Smooth muscle cell of the coronary artery (primary cell): Measurements from ENCODE around the gene SMARCC2. TPM values are rescaled to one million over a fixed set of nuclear protein-coding genes. Genes with fewer than 3 reads are reported as not detected.

Experiments
- total RNA-seq: library from RNA; depleted of rRNA; stranded (reverse); fragments of >200 nt; gene quantifications from 2 replicates; pipeline ENCODE4 v1.2.3, GENCODE V29; 2014; ENCODE audit warnings: low replicate concordance

SMARCC2 gene
- 38.8 and 54.9 TPM in 2 replicates for total RNA-seq

DNA sequence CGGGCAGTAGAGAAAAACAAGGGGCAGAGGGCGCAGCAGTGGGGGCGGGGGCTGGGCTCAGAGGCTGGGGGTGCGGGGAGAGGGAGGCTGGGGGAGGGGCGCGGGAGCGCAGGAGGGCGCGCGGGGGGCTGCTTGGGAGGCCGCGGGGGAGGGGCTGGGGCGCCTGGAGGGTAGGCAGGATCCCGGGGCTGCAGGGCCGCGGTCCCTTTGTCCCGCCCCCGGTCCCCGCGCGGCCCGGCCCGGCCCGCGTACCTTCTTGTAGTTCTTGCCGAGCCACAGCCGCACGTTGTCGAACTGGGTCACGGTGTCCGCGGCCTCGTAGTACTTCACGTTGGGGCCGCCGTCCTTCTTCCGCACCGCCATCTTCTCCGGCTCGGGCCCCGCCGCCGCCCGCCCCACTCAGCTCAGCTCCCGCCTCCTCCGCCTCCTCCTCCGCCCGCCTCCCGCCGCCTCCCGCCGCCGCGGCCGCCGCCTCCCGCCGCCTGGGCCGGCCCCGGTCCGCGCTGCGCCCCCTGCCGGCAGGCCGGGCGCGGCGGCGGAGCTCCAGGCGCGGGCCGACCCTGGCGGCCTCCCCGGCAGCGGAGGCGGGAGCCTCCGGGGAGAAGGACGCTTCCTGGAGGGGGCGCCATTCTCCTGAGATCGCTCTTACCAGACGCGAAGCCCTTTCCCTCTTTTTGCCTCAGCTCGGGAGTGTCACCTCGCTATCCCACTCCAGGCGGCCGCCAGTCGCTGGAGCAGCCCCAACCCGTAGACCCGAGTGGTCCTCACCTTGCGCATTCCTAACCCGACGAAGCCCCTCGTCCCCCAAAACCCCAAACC, at the start of gene SMARCC2:
Gene SMARCC2, minus strand, starts transcription at position 385 of the 819 bp plus-strand sequence. Its CDS starts 22 bp downstream, at position 363.

DNA sequence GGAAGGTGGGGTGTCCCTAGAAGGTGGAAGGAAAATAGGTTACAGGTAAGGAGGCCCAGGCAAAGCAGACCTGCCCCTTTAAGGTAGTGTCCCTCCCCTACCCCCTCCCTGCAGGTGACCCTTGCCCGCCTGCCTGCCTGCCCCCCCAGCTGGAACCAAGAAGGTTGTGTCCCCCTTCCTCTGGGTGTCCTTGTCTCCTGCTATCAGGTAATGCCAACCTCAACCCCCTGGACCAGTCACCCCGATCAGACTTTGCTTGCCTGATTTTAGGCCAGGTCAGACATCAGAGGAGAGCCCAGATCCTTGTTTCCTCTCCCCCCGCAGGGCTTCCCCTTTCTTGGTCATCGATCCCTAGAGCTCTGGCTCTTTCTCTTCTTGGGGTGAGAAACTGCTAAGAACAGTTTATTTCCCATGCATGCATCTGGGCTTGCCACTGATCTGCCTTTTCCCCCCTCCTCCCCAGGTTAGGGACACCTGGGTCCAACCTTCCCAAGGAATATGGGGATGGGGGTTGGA, 40.7 kb upstream of the SMARCC2 start, which contains the start of gene SLC39A5:
Gene SLC39A5, plus strand, starts transcription at position 136 of the 516 bp plus-strand sequence. CDS start 1,224 bp downstream, outside the sequence.

DNA sequence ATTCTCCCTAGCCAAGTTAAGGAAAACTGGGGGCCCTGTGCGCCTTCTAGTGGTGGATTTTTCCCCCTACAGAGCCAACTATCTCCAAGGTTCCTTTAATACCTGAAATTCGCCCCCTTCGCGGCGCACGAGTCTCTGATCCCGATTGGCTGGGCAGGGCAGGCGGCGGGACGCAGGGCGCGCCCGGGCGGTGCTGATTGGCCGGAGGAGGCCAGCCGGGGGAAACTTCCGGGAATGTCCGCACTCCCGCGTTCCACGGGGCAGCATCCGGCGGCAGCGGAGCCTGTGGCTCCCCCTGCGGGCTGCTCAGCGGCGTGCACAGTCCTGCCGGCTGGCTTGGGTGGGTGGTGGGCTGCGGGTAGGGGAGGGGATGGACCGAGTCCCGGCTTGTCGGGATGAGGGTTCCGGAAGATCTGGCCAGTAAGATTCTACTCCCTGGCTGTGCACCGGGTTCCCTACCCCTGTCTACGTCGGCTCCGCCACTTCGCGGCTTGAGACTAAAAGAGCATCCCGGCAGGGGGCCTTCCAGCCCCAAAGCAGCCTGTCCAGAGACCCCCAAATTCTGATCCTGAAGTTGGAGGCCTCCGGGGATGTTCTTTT, 34.9 kb upstream of the SMARCC2 start, which contains the start of gene NABP2:
Gene NABP2, plus strand, starts transcription at position 241 of the 600 bp plus-strand sequence. CDS start 515 bp downstream, outside the sequence.

DNA sequence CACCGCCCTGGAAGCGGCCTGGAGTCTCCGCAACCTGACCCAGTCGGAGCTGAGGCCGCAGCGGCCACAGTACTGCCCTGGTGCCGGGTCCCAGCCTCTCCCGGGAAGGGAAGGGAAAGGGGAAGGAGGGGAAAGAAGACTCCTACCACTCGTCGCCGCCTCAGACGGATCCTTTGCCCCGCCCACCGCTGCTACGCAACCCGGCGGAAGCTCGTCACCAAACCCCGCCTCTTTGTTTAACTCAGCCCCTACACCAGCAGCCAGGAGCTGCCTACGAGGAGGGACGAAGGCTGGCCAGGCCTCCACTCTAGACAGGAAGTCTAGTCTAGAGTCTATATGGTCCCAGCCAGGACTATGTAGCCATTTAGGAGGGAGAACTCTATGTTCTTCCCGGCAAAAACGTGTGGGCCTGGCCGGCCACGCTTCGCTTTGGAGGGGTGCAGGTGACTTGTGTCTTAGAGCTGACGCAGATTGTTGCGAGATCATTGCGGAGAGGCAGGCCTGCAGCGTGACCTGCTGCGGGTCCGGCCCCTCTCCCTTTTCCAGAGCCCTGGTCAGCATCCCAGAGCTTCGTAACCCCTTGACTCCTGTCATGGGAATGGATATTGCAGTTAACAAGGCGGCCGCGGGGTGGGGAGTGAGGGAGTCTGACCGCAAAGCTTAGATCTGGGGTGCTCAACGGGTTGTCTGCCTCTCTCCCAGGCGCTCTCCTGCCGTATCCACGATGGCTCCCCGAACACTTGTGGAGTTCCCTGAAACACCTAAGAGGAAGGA, 32.7 kb upstream of the SMARCC2 start, which contains the start of gene RNF41:
Gene RNF41, minus strand, starts transcription at position 166 of the 774 bp plus-strand sequence. CDS start 7,875 bp downstream, outside the sequence.

DNA sequence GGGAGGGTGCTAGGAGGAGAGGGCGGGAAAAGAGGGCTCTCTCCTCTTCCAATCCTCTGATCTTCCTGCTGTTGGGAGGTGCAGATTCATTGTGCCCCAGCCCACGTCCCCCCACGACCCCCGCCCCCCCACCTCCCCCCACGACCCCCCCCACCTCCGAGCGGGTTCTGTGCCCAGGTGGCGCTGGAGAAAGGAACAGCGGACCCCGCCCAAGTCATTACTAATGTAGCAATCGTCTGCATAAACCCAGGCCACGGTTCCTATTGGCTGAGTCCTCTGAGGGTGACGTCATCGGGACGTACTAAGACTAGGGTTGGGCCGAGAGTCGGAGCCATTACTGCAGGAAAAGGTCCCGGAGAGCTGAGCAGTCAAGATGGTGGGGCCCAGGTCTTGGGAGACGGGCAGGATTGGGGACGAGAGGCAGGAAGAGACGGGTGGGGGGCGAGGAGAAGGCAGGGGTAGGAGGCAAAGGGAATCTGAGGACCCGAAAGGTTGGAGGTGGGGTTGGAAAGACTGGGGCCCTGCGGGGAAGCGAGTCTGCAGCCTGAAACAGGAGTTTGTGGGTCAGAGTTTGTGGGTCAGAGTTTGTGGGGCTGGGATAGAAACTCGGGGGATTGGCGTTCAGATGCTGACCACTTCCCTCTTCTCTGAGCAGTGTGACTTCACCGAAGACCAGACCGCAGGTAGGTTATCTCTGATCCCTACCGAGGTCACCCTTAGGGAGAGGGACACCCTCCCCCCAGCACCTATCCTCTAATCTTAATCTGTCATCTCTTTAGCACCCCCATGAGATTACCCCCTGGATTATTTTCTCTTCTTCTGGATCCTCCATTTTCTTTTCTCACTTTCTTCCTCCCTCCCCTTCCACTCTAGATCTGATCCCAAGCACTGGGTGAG, 31.0 kb downstream of the SMARCC2 start, which contains the start of gene MYL6:
Gene MYL6, plus strand, starts transcription at position 331 of the 897 bp plus-strand sequence. Its CDS starts 43 bp downstream, at position 374.

DNA sequence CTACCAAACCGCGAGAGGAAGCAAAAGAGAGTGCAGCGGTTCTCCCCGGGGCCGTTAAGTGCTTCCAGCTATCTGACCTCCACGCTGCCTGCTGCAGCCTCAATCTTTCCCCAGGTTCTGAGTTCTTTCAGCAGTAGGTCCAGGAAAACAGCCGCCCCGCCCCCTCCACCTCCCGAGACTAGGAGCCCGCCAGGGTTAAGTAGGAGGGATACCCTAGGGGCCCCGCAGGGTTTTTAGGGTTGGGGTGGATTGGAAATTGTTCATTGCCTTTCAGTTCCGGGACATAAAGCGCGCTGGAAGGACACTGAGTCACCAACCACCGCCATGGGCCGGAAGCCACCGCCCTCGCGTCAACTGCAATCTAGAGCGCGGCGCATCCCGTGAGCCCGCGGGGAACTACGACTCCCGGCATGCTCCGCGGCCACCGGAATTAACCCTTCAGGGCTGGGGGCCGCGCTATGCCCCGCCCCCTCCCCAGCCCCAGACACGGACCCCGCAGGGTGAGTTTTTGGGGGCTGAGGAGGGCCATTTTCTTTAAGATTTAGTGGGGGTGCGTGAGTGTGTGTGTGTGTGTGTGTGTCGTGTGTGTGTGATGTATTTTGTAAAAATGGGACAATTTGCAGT, 37.0 kb downstream of the SMARCC2 start, which contains the start of gene MYL6B:
Gene MYL6B, plus strand, starts transcription at position 456 of the 624 bp plus-strand sequence. CDS start 1,332 bp downstream, outside the sequence.

DNA sequence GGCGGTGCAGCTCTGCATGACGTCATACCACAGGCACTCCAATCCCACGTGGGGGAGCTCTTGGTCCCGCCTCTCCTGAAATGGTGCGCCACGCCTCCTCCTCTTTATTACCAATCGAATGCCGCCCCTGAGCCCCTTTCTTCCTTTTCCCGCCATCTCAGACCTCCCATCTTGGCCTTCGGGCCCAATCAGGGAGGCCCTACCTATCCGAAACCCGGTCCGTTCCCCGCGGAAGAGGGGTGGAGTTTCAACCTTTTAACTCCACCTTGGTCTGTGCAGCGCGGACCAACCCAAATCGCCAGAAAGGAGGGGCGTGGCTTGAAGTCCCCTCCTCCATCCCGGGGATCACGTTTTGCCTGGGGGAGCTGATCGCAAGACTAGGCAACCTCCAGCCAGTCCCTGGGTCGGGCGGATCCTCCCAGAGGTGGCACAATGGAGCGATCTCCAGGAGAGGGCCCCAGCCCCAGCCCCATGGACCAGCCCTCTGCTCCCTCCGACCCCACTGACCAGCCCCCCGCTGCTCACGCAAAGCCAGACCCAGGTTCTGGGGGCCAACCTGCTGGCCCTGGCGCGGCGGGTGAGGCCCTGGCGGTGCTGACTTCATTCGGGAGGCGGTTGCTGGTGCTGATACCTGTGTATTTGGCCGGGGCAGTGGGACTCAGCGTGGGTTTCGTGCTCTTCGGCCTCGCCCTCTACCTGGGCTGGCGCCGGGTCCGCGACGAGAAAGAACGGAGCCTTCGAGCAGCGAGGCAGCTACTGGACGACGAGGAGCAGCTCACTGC, 61.2 kb downstream of the SMARCC2 start, which contains the start of gene ESYT1:
Gene ESYT1, plus strand, starts transcription at position 380 of the 782 bp plus-strand sequence. Its CDS starts 53 bp downstream, at position 433.

DNA sequence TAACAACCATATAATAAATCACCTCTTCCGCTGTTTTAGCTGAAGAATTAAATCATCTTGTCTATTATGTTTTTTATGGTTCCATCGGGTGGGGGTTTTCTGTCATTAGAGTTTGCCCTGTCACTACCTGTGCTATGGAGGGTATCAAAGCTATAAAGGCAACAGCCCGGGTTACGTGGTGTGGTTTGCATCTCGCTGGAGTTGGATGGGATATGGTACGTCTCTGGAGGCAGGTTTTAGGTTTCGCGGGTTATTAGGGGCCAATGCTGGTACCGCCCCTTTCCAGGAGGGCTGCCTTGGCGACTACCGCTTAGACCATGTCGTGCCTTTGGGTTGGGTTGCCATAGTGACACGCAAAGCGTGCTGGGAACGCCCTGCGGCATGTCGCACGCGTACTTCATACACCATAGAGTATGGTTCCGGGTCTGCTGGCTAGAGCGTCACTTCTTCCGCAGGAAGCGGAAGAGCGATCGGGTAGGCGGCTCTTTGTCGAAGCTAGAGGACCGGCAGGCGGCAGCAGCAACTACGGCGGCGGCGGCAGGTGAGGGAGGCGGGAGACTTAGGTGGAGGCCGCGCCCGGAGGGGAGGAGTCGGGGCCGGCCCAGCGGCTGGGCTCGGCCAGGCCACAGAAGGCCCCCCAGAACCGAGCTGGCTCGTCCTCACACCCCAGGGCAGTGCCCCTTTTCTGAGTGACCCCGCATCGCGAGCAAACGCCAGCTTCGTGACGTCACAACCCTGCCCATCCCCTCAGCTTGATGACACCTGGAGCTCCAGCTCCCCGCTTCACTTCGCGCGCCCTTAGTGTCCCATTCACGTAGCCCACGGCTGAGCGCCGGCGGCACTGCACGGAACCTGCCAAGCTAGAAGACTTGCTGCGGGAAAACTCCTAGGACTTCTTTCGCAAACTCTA, 71.2 kb downstream of the SMARCC2 start, which contains the start of gene ZC3H10:
Gene ZC3H10, plus strand, starts transcription at position 489 of the 910 bp plus-strand sequence. CDS start 2,297 bp downstream, outside the sequence.

DNA sequence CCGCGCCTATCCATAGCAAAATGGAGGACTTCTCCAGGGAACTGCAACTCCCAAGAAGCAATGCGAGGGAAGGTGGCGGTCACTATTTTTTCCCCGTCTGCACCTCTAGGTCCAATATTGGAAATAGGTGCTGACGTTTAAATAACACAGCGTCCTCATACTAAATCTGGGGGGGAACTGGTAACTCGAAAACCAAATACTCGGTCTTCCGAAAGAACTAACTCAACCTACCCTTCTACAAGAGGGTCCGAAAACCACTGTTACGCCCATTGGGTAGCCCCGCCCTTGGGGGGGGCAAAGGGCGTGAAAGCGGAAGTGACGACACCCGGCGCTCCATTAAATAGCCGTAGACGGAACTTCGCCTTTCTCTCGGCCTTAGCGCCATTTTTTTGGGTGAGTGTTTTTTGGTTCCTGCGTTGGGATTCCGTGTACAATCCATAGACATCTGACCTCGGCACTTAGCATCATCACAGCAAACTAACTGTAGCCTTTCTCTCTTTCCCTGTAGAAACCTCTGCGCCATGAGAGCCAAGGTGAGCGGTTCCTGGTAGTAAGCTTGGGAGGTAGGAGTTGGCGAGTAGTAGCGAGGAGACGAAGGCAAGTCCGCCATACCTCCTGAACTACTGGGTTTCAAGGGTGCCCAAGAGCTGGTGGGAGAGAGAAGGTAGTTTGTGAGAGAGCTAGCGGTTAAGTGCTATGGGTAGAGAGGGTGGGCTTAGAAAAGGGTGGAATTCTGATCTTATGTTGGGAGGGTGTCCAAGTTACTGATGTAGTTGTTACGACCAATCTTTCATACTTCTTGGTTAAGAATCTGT, 72.8 kb downstream of the SMARCC2 start, which contains the start of gene RPL41:
Gene RPL41, plus strand, starts transcription at position 367 of the 815 bp plus-strand sequence.

Other genes with a start within 250 kb of the SMARCC2 start
- gene PMEL, start 223.4 kb downstream of the SMARCC2 start, total RNA-seq, result 0.23 and 0.90 TPM in 2 replicates
- gene CDK2, start 222.7 kb downstream of the SMARCC2 start, total RNA-seq, result 2.9 and 18.4 TPM in 2 replicates
- 35.0 and 40.1 TPM in 2 replicates for gene RAB5B, start 215.4 kb downstream of the SMARCC2 start, total RNA-seq
- gene SUOX, start 192.2 kb downstream of the SMARCC2 start, total RNA-seq, result 8.3 and 11.9 TPM in 2 replicates
- gene IKZF4, start 168.4 kb downstream of the SMARCC2 start, total RNA-seq, result 0.35 and 0.83 TPM in 2 replicates
- gene RPS26, start 147.6 kb downstream of the SMARCC2 start, total RNA-seq, result 28.5 and 116 TPM in 2 replicates
- gene ERBB3, start 109.3 kb downstream of the SMARCC2 start, total RNA-seq, result 0.53 and 0.70 TPM in 2 replicates
- 132 and 135 TPM in 2 replicates for gene PA2G4, start 84.9 kb downstream of the SMARCC2 start, total RNA-seq
- 4,087 and 6,384 TPM in 2 replicates for gene RPL41, start 72.8 kb downstream of the SMARCC2 start, total RNA-seq
- gene ZC3H10, start 71.2 kb downstream of the SMARCC2 start, total RNA-seq, result 4.7 and 5.7 TPM in 2 replicates
- gene ESYT1, start 61.2 kb downstream of the SMARCC2 start, total RNA-seq, result 173 and 204 TPM in 2 replicates
- 104 and 107 TPM in 2 replicates for gene MYL6B, start 36.9 kb downstream of the SMARCC2 start, total RNA-seq
- 3,250 and 5,170 TPM in 2 replicates for gene MYL6, start 31.1 kb downstream of the SMARCC2 start, total RNA-seq
- 174 and 323 TPM in 2 replicates for gene RNF41, start 32.4 kb upstream of the SMARCC2 start, total RNA-seq
- 24.2 and 33.1 TPM in 2 replicates for gene NABP2, start 34.9 kb upstream of the SMARCC2 start, total RNA-seq
- not detected in 2 replicates for gene SLC39A5, start 40.6 kb upstream of the SMARCC2 start, total RNA-seq
- 17.0 and 17.1 TPM in 2 replicates for gene ANKRD52, start 68.9 kb upstream of the SMARCC2 start, total RNA-seq
- gene COQ10A, start 77.5 kb upstream of the SMARCC2 start, total RNA-seq, result 5.9 and 6.9 TPM in 2 replicates
- 44.8 and 81.3 TPM in 2 replicates for gene CS, start 110.8 kb upstream of the SMARCC2 start, total RNA-seq
- 74.3 and 113 TPM in 2 replicates for gene CNPY2, start 126.5 kb upstream of the SMARCC2 start, total RNA-seq
- 15.5 and 22.7 TPM in 2 replicates for gene PAN2, start 144.5 kb upstream of the SMARCC2 start, total RNA-seq
- not detected in 2 replicates for gene IL23A, start 149.4 kb upstream of the SMARCC2 start, total RNA-seq
- gene STAT2, start 170.6 kb upstream of the SMARCC2 start, total RNA-seq, result 164 and 272 TPM in 2 replicates
- gene APOF, start 173.4 kb upstream of the SMARCC2 start, total RNA-seq, result not detected in 2 replicates